NCI-H2107 treated with DMSO at 0.1 percent for 48 hours (cell line): ENCODE data around the gene SMIM30.

Experiments used
- DNase-seq: peaks from one replicate; lab custom pipeline; 2025; ENCODE audit not compliant: unreplicated experiment; lab: John Stamatoyannopoulos, UW

Gene SMIM30

GRCh38 chr7:113109718-113110117 lies 8.6 kb downstream of the SMIM30 start:
- no peak for DNase-seq

GRCh38 chr7:113100121-113100603 lies 18.2 kb downstream of the SMIM30 start:
- DNase-seq, result peak; percentile 18

GRCh38 chr7:113099284-113099919 lies 19.0 kb downstream of the SMIM30 start:
- DNase-seq, result no peak

GRCh38 chr7:113094517-113095249 lies 23.7 kb downstream of the SMIM30 start:
- DNase-seq, result no peak

GRCh38 chr7:113093561-113093960 lies 24.8 kb downstream of the SMIM30 start:
- DNase-seq, result no peak

GRCh38 chr7:113092762-113093161 lies 25.6 kb downstream of the SMIM30 start:
- DNase-seq, result no peak

- no peak for DNase-seq
Measured at GRCh38 chr7:113087071-113087998, 31.0 kb downstream of the SMIM30 start.

GRCh38 chr7:113086431-113086888 lies 31.9 kb downstream of the SMIM30 start, which contains the start of gene GPR85:
TSS of gene GPR85 (minus strand) at chr7:113086827. CDS start at chr7:113084721, 2,106 bp downstream.
- peak; percentile 32 for DNase-seq

- no peak for DNase-seq
Measured at GRCh38 chr7:113085781-113086390, 32.5 kb downstream of the SMIM30 start.

GRCh38 chr7:113084496-113085172 lies 33.7 kb downstream of the SMIM30 start:
- DNase-seq, result no peak

- no peak for DNase-seq
Measured at GRCh38 chr7:113083816-113084495, 34.4 kb downstream of the SMIM30 start.

GRCh38 chr7:113083132-113083815 lies 35.1 kb downstream of the SMIM30 start:
- DNase-seq, result no peak

GRCh38 chr7:113078331-113078730 lies 40.0 kb downstream of the SMIM30 start:
- peak; percentile 42 for DNase-seq

- DNase-seq, result no peak
Measured at GRCh38 chr7:113076703-113077102, 41.7 kb downstream of the SMIM30 start.

GRCh38 chr7:113071465-113071864 lies 46.9 kb downstream of the SMIM30 start:
- no peak for DNase-seq
